Measurements from ENCODE around the gene SIRPB2.

Gene SIRPB2

DNA sequence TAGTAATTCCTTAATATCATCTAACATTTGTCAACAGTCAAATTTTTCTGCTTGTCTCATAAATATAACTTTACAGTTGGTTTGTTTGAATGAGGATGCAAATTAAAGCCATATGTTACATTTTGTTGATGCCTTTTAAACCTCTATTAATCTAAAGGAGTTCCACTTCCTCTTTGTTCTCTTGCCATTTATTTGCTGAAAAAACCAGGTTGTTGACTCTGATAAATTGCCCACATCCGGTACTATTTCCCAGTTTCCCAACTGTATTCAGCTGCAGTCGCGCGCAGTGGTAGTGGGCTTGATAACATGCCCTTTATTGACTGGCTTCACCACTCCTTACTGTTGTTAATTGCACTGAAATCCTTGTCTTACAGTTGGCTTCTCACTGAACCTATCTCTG is 32.8 kb upstream of the SIRPB2 start:
- Histone ChIP-seq H3K36me3 (ENCODE audit: low read length) (no peaks in the 10 kb centered on the region), H3K27me3 (ENCODE audit: low read length) (no peaks in the 10 kb centered on the region), H3K4me2 (ENCODE audit: low read depth, low read length, poor library complexity, severe bottlenecking) (peak overlapping the region; percentile 34), H3K9me3 (ENCODE audit: insufficient read depth, low read length) (no peaks in the 10 kb centered on the region), H3K9ac (ENCODE audit: low read length) (no peak overlapping the region), H3K79me2 (ENCODE audit: insufficient read depth, low read length) (no peaks in the 10 kb centered on the region), H3F3A (ENCODE audit: insufficient read depth) (no peaks in the 10 kb centered on the region), H3K27ac (ENCODE audit: low read depth, low read length) (no peak overlapping the region), H4K20me1 (ENCODE audit: low read depth, low read length) (no peaks in the 10 kb centered on the region), H3K9me2 (replicated peaks; ENCODE audit: insufficient read depth, low read length) (no peaks in the 10 kb centered on the region), H3K4me3 (ENCODE audit: insufficient read depth, low read length, poor library complexity, severe bottlenecking) (no peak overlapping the region), H2AFZ (ENCODE audit: low read depth, low read length, severe bottlenecking) (no peak overlapping the region)
- no peak for TF ChIP-seq EZH2phosphoT487 (conservative IDR thresholded peaks at IDR 0.05; ENCODE audit: low read length)
- TF ChIP-seq, protein P1, sequence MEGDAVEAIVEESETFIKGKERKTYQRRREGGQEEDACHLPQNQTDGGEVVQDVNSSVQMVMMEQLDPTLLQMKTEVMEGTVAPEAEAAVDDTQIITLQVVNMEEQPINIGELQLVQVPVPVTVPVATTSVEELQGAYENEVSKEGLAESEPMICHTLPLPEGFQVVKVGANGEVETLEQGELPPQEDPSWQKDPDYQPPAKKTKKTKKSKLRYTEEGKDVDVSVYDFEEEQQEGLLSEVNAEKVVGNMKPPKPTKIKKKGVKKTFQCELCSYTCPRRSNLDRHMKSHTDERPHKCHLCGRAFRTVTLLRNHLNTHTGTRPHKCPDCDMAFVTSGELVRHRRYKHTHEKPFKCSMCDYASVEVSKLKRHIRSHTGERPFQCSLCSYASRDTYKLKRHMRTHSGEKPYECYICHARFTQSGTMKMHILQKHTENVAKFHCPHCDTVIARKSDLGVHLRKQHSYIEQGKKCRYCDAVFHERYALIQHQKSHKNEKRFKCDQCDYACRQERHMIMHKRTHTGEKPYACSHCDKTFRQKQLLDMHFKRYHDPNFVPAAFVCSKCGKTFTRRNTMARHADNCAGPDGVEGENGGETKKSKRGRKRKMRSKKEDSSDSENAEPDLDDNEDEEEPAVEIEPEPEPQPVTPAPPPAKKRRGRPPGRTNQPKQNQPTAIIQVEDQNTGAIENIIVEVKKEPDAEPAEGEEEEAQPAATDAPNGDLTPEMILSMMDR (IDR thresholded peaks at IDR 0.05; ENCODE audit: insufficient read depth, low read length, poor library complexity, severe bottlenecking): no peak

DNA sequence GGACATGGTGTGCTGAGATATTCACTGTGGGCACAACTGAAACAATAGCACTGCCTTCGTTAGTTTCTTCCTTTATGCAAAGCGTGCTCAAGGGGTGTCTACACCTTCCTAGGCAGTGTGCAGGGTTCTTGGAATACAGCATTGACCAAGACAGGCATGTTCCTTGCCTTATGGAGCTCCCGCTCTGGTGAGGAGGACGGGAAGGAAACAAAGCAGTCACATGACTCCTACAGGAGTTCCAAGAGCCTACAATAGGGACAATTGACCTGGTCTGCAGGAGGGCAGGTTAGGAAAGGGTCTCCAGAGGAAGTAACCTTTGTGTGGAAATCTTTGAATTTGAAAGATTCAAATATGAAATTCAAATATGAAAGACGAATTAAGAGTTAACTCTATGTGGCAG is 25.8 kb upstream of the SIRPB2 start:
- no peak for TF ChIP-seq EZH2phosphoT487 (conservative IDR thresholded peaks at IDR 0.05; ENCODE audit: low read length)
- TF ChIP-seq, protein P1 (IDR thresholded peaks at IDR 0.05; ENCODE audit: insufficient read depth, low read length, poor library complexity, severe bottlenecking): no peak
- H3K9me2 ChIP-seq (replicated peaks; ENCODE audit: insufficient read depth, low read length): no peaks in the 10 kb centered on the region
- H3F3A ChIP-seq (ENCODE audit: insufficient read depth): no peaks in the 10 kb centered on the region
- no peaks in the 10 kb centered on the region for H4K20me1 ChIP-seq (ENCODE audit: low read depth, low read length)
- H3K36me3 ChIP-seq (ENCODE audit: low read length): no peaks in the 10 kb centered on the region
- H3K4me3 ChIP-seq (ENCODE audit: insufficient read depth, low read length, poor library complexity, severe bottlenecking): no peak overlapping the region
- no peak overlapping the region for H3K4me2 ChIP-seq (ENCODE audit: low read depth, low read length, poor library complexity, severe bottlenecking)
- H3K9me3 ChIP-seq (ENCODE audit: insufficient read depth, low read length): no peaks in the 10 kb centered on the region
- no peak overlapping the region for H3K9ac ChIP-seq (ENCODE audit: low read length)
- no peaks in the 10 kb centered on the region for H3K79me2 ChIP-seq (ENCODE audit: insufficient read depth, low read length)
- H3K27ac ChIP-seq (ENCODE audit: low read depth, low read length): no peak overlapping the region
- no peaks in the 10 kb centered on the region for H3K27me3 ChIP-seq (ENCODE audit: low read length)
- H2AFZ ChIP-seq (ENCODE audit: low read depth, low read length, severe bottlenecking): no peak overlapping the region

DNA sequence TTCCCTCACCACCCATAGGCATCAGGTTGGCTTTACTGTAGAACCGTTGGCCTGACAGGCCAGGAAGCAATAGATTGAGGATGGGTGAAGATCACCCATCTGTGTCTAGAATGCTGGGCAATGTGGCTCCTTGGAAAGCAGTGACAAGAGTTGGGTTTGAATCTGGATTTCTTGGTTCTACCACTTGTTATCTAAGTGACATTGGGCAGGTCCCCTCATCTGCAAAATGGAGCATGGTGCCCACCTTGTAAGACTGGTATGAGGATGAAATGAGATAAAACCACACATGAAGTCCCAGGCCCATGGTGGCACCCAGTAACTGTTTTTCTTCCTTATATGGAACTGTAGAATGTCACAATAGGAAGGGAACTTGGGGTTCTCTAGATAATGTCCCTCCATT is 22.6 kb upstream of the SIRPB2 start:
- Histone ChIP-seq H3K9me2 (replicated peaks; ENCODE audit: insufficient read depth, low read length) (no peaks in the 10 kb centered on the region), H3K27ac (ENCODE audit: low read depth, low read length) (no peak overlapping the region), H2AFZ (ENCODE audit: low read depth, low read length, severe bottlenecking) (no peak overlapping the region), H3K4me2 (ENCODE audit: low read depth, low read length, poor library complexity, severe bottlenecking) (no peak overlapping the region), H3K36me3 (ENCODE audit: low read length) (no peaks in the 10 kb centered on the region), H3K4me3 (ENCODE audit: insufficient read depth, low read length, poor library complexity, severe bottlenecking) (no peak overlapping the region), H4K20me1 (ENCODE audit: low read depth, low read length) (no peaks in the 10 kb centered on the region), H3K27me3 (ENCODE audit: low read length) (no peaks in the 10 kb centered on the region), H3K9ac (ENCODE audit: low read length) (no peak overlapping the region), H3F3A (ENCODE audit: insufficient read depth) (no peaks in the 10 kb centered on the region), H3K79me2 (ENCODE audit: insufficient read depth, low read length) (no peaks in the 10 kb centered on the region), H3K9me3 (ENCODE audit: insufficient read depth, low read length) (no peaks in the 10 kb centered on the region)
- TF ChIP-seq, protein P1 (IDR thresholded peaks at IDR 0.05; ENCODE audit: insufficient read depth, low read length, poor library complexity, severe bottlenecking): no peak
- TF ChIP-seq EZH2phosphoT487 (conservative IDR thresholded peaks at IDR 0.05; ENCODE audit: low read length): no peak
